Measurements from ENCODE around the gene HDAC11.

HDAC11 gene

GRCh38 chr3:13524979-13525669, 45.0 kb downstream of the HDAC11 start:
- no peak for DNase-seq (ENCODE audit: low read depth, low spot score)

- DNase-seq (ENCODE audit: low read depth, low spot score) = no peak
Observed at GRCh38 chr3:13525827-13526625, 45.9 kb downstream of the HDAC11 start.

GRCh38 chr3:13526626-13526949, 46.5 kb downstream of the HDAC11 start:
- DNase-seq (ENCODE audit: low read depth, low spot score) = no peak

- peak; percentile 85 for DNase-seq (ENCODE audit: low read depth, low spot score)
Observed at GRCh38 chr3:13528217-13528867, 48.2 kb downstream of the HDAC11 start.

- DNase-seq (ENCODE audit: low read depth, low spot score) = no peak
Observed at GRCh38 chr3:13529196-13530112, 49.3 kb downstream of the HDAC11 start.

- no peak for DNase-seq (ENCODE audit: low read depth, low spot score)
Observed at GRCh38 chr3:13530241-13531009, 50.3 kb downstream of the HDAC11 start.

- DNase-seq (ENCODE audit: low read depth, low spot score) = no peak
Observed at GRCh38 chr3:13532085-13532484, 52.0 kb downstream of the HDAC11 start.

- no peak for DNase-seq (ENCODE audit: low read depth, low spot score)
Observed at GRCh38 chr3:13532631-13533030, 52.5 kb downstream of the HDAC11 start.

GRCh38 chr3:13533885-13534301, 53.8 kb downstream of the HDAC11 start:
- DNase-seq (ENCODE audit: low read depth, low spot score) = no peak

- no peak for DNase-seq (ENCODE audit: low read depth, low spot score)
Observed at GRCh38 chr3:13535526-13535875, 55.4 kb downstream of the HDAC11 start.

GRCh38 chr3:13535905-13536304, 55.8 kb downstream of the HDAC11 start:
- DNase-seq (ENCODE audit: low read depth, low spot score) = no peak

- no peak for DNase-seq (ENCODE audit: low read depth, low spot score)
Observed at GRCh38 chr3:13536432-13536831, 56.3 kb downstream of the HDAC11 start.

GRCh38 chr3:13536832-13537231, 56.7 kb downstream of the HDAC11 start:
- no peak for DNase-seq (ENCODE audit: low read depth, low spot score)

GRCh38 chr3:13537244-13537908, 57.3 kb downstream of the HDAC11 start:
- DNase-seq (ENCODE audit: low read depth, low spot score) = no peak

- DNase-seq (ENCODE audit: low read depth, low spot score) = no peak
Observed at GRCh38 chr3:13537909-13538296, 57.8 kb downstream of the HDAC11 start.

- DNase-seq (ENCODE audit: low read depth, low spot score) = no peak
Observed at GRCh38 chr3:13538520-13539291, 58.6 kb downstream of the HDAC11 start.

GRCh38 chr3:13539292-13539638, 59.2 kb downstream of the HDAC11 start:
- DNase-seq (ENCODE audit: low read depth, low spot score) = no peak

GRCh38 chr3:13539671-13540070, 59.6 kb downstream of the HDAC11 start:
- no peak for DNase-seq (ENCODE audit: low read depth, low spot score)

GRCh38 chr3:13540297-13540995, 60.3 kb downstream of the HDAC11 start:
- DNase-seq (ENCODE audit: low read depth, low spot score) = peak; percentile 61
